Peyer's patch (tissue), 4 donors: ENCODE measurements around the gene OSBPL3. TPM values are rescaled to one million over a fixed set of nuclear protein-coding genes. Genes with fewer than 3 reads are reported as not detected.

Source experiments
- DNase-seq, 3 donors: peaks; one replicate each; pipeline ENCODE4 v3.0.0-alpha.2; 2017 to 2019
- H3K27ac ChIP-seq, 4 donors: fragments of 200-600 bp; sonication (generic); one replicate each; pipeline ENCODE4 v1.5.1; 2016 to 2019
- H3K27me3 ChIP-seq, 2 donors: fragments of 200-600 bp; sonication (generic); one replicate each; pipeline ENCODE4 v1.5.1; 2019
- H3K36me3 ChIP-seq, 3 donors: fragments of 200-600 bp; sonication (generic); one replicate each; pipeline ENCODE4 v1.5.1; 2016 to 2019
- H3K4me1 ChIP-seq, 4 donors: fragments of 200-600 bp; sonication (generic); one replicate each; pipeline ENCODE4 v1.5.1; 2016 to 2019
- H3K4me3 ChIP-seq, 4 donors: fragments of 200-600 bp; sonication (generic); 1 replicate in 3 of 4; 2 replicates in 1 of 4; pipeline ENCODE4 v1.5.1; 2016 to 2019; ENCODE audit warnings: mild to moderate bottlenecking in 1 of 4
- H3K9me3 ChIP-seq, 4 donors: fragments of 200-600 bp; sonication (generic); one replicate each; pipeline ENCODE4 v1.5.1; 2016 to 2019; ENCODE audit warnings: mild to moderate bottlenecking in 1 of 4
- POLR2A ChIP-seq, 2 donors: fragments of 450-650 bp; IDR thresholded peaks; one replicate each; pipeline ENCODE4 v1.5.1; 2017; ENCODE audit warnings: antibody characterized with exemption in 2 of 2, mild to moderate bottlenecking in 2 of 2, moderate library complexity in 2 of 2
- total RNA-seq, 4 donors: library from RNA; depleted of rRNA; stranded (reverse); fragments of >200 nt; gene quantifications; one replicate each; pipeline ENCODE4 v1.1.0, GENCODE V29; 2016
- TF ChIP-seq, protein P1 (sequence below), 6 experiments: fragments of 450-650 bp in 4 of 6; fragments of 200-600 bp in 2 of 6; sonication (generic) in 1 of 6; IDR thresholded peaks; one replicate each; pipeline ENCODE4 v1.5.1; 2017 to 2019; ENCODE audit warnings: antibody characterized with exemption in 6 of 6, mild to moderate bottlenecking in 3 of 6, moderate library complexity in 1 of 6

OSBPL3 gene
- total RNA-seq, 4 donors from 2014 or later = 20.1 to 67.7 (median 22.2) TPM

DNA sequence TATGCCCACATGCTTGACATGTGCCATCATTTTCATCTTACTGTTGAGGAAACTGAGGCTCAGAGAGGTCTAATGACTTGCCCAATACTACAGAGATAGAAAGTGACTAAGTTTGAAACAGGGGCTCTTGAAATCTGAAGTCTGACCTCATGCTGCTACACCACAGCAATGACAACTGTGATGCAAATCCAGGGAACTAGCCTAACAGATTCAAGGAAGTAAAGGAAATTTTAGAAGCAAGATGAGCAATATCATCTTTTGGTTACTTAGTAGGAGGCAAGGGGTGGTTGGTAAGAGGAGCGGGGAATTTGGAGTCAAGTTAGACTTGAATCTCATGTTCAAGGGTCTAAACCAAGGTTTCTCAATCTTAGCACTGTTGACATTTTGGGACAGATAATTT lies 26.3 kb upstream of the OSBPL3 start:
- no peak for DNase-seq
- H3K27ac ChIP-seq = no peak overlapping the region
- H3K9me3 ChIP-seq = no peaks in the 10 kb centered on the region
- no peaks in the 10 kb centered on the region for H3K27me3 ChIP-seq
- no peak overlapping the region for H3K4me3 ChIP-seq
- H3K36me3 ChIP-seq = no peaks in the 10 kb centered on the region
- TF ChIP-seq, protein P1, sequence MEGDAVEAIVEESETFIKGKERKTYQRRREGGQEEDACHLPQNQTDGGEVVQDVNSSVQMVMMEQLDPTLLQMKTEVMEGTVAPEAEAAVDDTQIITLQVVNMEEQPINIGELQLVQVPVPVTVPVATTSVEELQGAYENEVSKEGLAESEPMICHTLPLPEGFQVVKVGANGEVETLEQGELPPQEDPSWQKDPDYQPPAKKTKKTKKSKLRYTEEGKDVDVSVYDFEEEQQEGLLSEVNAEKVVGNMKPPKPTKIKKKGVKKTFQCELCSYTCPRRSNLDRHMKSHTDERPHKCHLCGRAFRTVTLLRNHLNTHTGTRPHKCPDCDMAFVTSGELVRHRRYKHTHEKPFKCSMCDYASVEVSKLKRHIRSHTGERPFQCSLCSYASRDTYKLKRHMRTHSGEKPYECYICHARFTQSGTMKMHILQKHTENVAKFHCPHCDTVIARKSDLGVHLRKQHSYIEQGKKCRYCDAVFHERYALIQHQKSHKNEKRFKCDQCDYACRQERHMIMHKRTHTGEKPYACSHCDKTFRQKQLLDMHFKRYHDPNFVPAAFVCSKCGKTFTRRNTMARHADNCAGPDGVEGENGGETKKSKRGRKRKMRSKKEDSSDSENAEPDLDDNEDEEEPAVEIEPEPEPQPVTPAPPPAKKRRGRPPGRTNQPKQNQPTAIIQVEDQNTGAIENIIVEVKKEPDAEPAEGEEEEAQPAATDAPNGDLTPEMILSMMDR (IDR thresholded peaks at IDR 0.05) = no peak
- TF ChIP-seq POLR2A (IDR thresholded peaks at IDR 0.05) = no peak
- no peaks in the 10 kb centered on the region for H3K4me1 ChIP-seq

DNA sequence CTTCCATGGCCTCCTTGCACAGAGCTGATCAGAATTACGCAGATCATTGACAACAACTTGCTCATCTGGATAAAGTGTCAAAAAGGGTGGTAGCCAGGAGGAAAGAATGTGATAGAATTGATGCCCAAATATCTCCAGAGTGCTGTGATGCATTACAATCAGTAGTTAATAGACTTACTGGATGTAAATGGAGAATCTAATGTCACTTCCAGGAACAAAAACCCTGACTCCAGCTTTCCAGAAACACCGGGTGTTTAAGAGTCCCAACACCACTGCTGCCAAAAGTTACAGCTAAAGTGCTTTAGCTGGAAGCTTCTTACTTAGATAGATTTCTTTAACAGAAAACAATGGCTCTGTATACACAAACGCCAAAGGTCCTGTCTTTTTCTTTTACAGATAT lies 25.7 kb upstream of the OSBPL3 start:
- Histone ChIP-seq H3K36me3 (no peaks in the 10 kb centered on the region), H3K4me3 (no peak overlapping the region), H3K27ac (no peak overlapping the region), H3K4me1 (no peaks in the 10 kb centered on the region), H3K27me3 (no peaks in the 10 kb centered on the region), H3K9me3 (no peaks in the 10 kb centered on the region)
- no peak for DNase-seq
- TF ChIP-seq, protein P1 (IDR thresholded peaks at IDR 0.05) = no peak
- no peak for TF ChIP-seq POLR2A (IDR thresholded peaks at IDR 0.05)

DNA sequence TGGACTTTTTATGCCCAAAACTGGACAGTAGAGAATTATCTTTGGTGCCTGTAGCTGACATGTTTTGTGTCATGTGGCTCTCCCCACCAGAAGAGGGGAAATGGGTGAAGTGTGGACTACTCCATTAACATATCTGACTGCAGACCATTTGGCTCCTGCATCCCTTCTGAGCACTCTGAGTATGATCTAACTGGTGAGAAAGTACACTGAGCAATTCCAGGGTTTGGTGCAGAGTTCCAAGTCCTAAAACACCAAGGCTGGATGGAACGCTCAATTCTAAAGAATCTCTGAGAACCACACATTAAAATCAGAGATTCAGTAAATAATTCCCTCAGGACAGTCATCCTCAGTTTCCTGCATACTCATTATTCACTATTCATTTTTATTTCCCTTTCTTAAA lies 22.8 kb upstream of the OSBPL3 start:
- no peak overlapping the region for H3K4me3 ChIP-seq
- H3K27ac ChIP-seq = no peak overlapping the region
- DNase-seq = no peak
- TF ChIP-seq, protein P1 (IDR thresholded peaks at IDR 0.05) = no peak
- TF ChIP-seq POLR2A (IDR thresholded peaks at IDR 0.05) = no peak
- H3K36me3 ChIP-seq = no peaks in the 10 kb centered on the region
- no peaks in the 10 kb centered on the region for H3K27me3 ChIP-seq
- no peaks in the 10 kb centered on the region for H3K9me3 ChIP-seq
- H3K4me1 ChIP-seq = no peaks in the 10 kb centered on the region

DNA sequence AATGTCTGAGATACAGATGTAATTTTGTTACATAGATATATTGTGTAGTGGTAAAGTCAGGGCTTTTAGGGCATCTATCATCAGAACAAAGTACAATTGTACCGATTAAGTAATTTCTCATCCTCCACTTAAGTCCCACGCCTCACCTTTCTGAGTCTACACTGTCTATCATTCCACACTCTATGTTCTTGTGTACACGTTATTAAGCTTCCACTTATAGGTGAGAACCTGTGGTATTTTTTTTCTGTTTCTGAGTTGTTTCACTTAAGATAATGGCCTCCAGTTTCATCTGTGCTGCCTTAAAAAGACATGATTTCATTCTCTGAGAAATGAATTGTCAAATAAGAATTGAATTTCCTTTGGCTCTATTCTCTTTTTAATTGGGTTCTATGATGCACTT lies 15.5 kb upstream of the OSBPL3 start:
- no peak overlapping the region for H3K27ac ChIP-seq
- no peaks in the 10 kb centered on the region for H3K36me3 ChIP-seq
- no peaks in the 10 kb centered on the region for H3K27me3 ChIP-seq

DNA sequence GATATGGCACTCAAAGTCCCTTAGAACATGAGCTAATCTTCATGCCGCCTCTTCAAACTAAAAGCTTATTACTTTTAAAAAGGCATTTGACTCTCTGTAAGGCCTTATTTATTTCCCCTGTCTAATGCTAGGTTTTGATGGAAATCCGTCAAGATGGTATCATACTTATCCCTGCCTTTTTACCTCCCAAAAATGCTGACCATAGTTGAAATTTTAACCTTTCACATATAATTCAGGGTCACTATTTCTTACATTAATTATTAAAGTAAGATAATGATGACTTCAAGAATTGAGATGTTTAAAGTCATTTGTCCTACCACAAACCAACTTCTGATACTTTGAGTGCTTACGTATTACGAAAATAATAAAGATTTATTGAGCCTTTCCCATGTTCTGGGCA lies 12.3 kb upstream of the OSBPL3 start:
- no peak for DNase-seq
- Histone ChIP-seq H3K27ac (no peak overlapping the region), H3K4me1 (no peaks in the 10 kb centered on the region), H3K4me3 (no peak overlapping the region), H3K9me3 (no peaks in the 10 kb centered on the region), H3K27me3 (no peaks in the 10 kb centered on the region), H3K36me3 (no peaks in the 10 kb centered on the region)
- no peak for TF ChIP-seq POLR2A (IDR thresholded peaks at IDR 0.05)
- TF ChIP-seq, protein P1 (IDR thresholded peaks at IDR 0.05) = no peak

More for the DNA sequence above, 15.5 kb upstream of the OSBPL3 start:
- TF ChIP-seq, protein P1 (IDR thresholded peaks at IDR 0.05) = no peak
- no peak for TF ChIP-seq POLR2A (IDR thresholded peaks at IDR 0.05)
- DNase-seq = no peak
- Histone ChIP-seq H3K4me1 (no peaks in the 10 kb centered on the region), H3K4me3 (no peak overlapping the region), H3K9me3 (no peaks in the 10 kb centered on the region)

DNA sequence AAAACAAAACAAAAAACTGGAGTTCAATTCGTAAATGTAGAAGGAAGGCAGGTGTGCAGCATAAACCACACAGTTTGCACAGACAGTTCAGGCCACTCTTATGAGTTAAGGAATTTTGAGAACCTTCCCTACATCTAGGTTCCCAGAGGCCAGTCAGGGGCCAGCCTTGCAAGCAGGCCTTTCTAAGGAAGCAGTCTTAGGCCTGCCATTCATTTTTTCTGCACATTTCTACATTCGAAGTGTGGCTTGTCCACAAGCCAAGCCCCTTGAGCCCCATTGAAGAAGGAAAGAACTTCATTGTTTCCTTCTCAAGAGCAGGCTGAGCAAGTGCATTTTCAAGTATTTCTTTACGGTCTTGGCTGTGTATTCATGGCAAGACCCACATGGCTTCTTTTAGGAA lies 11.4 kb upstream of the OSBPL3 start:
- DNase-seq = no peak
- TF ChIP-seq POLR2A (IDR thresholded peaks at IDR 0.05) = no peak
- TF ChIP-seq, protein P1 (IDR thresholded peaks at IDR 0.05) = no peak
- no peak overlapping the region for H3K4me3 ChIP-seq

More for the DNA sequence above, 11.4 kb upstream of the OSBPL3 start:
- H3K27me3 ChIP-seq = no peaks in the 10 kb centered on the region
- no peaks in the 10 kb centered on the region for H3K4me1 ChIP-seq
- H3K9me3 ChIP-seq = no peaks in the 10 kb centered on the region
- no peak overlapping the region for H3K27ac ChIP-seq
- H3K36me3 ChIP-seq = no peaks in the 10 kb centered on the region
